ENCODE measurements around the gene AUTS2.

The AUTS2 gene

GRCh38 chr7:70500261-70500660 lies 902.0 kb downstream of the AUTS2 start:
- in situ Hi-C loops (cut with MboI; ENCODE audit: low sequenced_read_pairs) = no loop called here

GRCh38 chr7:70502117-70502863 lies 904.0 kb downstream of the AUTS2 start:
- in situ Hi-C loops (cut with MboI; ENCODE audit: low sequenced_read_pairs) = no loop called here

- in situ Hi-C loops (cut with MboI; ENCODE audit: low sequenced_read_pairs) = no loop called here
These were observed 906.0 kb downstream of the AUTS2 start for GRCh38 chr7:70504254-70504653.

GRCh38 chr7:70505468-70505867 lies 907.2 kb downstream of the AUTS2 start:
- in situ Hi-C loops (cut with MboI; ENCODE audit: low sequenced_read_pairs) = no loop called here

GRCh38 chr7:70505886-70506285 lies 907.6 kb downstream of the AUTS2 start:
- in situ Hi-C loops (cut with MboI; ENCODE audit: low sequenced_read_pairs) = no loop called here

- in situ Hi-C loops (cut with MboI; ENCODE audit: low sequenced_read_pairs) = no loop called here
These were observed 908.2 kb downstream of the AUTS2 start for GRCh38 chr7:70506434-70506833.

- in situ Hi-C loops (cut with MboI; ENCODE audit: low sequenced_read_pairs) = no loop called here
These were observed 913.9 kb downstream of the AUTS2 start for GRCh38 chr7:70512144-70512543.

GRCh38 chr7:70512761-70513160 lies 914.5 kb downstream of the AUTS2 start:
- in situ Hi-C loops (cut with MboI; ENCODE audit: low sequenced_read_pairs) = no loop called here

GRCh38 chr7:70520611-70521010 lies 922.3 kb downstream of the AUTS2 start:
- in situ Hi-C loops (cut with MboI; ENCODE audit: low sequenced_read_pairs) = no loop called here

GRCh38 chr7:70523249-70523988 lies 925.1 kb downstream of the AUTS2 start:
- in situ Hi-C loops (cut with MboI; ENCODE audit: low sequenced_read_pairs) = no loop called here

- in situ Hi-C loops (cut with MboI; ENCODE audit: low sequenced_read_pairs) = no loop called here
These were observed 925.7 kb downstream of the AUTS2 start for GRCh38 chr7:70523989-70524351.

- in situ Hi-C loops (cut with MboI; ENCODE audit: low sequenced_read_pairs) = no loop called here
These were observed 927.7 kb downstream of the AUTS2 start for GRCh38 chr7:70525991-70526390.

GRCh38 chr7:70527520-70528115 lies 929.3 kb downstream of the AUTS2 start:
- in situ Hi-C loops (cut with MboI; ENCODE audit: low sequenced_read_pairs) = no loop called here

- in situ Hi-C loops (cut with MboI; ENCODE audit: low sequenced_read_pairs) = no loop called here
These were observed 931.2 kb downstream of the AUTS2 start for GRCh38 chr7:70529436-70529835.

GRCh38 chr7:70529914-70530585 lies 931.8 kb downstream of the AUTS2 start:
- in situ Hi-C loops (cut with MboI; ENCODE audit: low sequenced_read_pairs) = no loop called here

GRCh38 chr7:70533614-70534013 lies 935.3 kb downstream of the AUTS2 start:
- in situ Hi-C loops (cut with MboI; ENCODE audit: low sequenced_read_pairs) = no loop called here

GRCh38 chr7:70539205-70539604 lies 940.9 kb downstream of the AUTS2 start:
- in situ Hi-C loops (cut with MboI; ENCODE audit: low sequenced_read_pairs) = no loop called here

- in situ Hi-C loops (cut with MboI; ENCODE audit: low sequenced_read_pairs) = no loop called here
These were observed 941.3 kb downstream of the AUTS2 start for GRCh38 chr7:70539617-70540016.

- in situ Hi-C loops (cut with MboI; ENCODE audit: low sequenced_read_pairs) = no loop called here
These were observed 942.4 kb downstream of the AUTS2 start for GRCh38 chr7:70540641-70541040.

- in situ Hi-C loops (cut with MboI; ENCODE audit: low sequenced_read_pairs) = no loop called here
These were observed 944.6 kb downstream of the AUTS2 start for GRCh38 chr7:70542750-70543376.

- in situ Hi-C loops (cut with MboI; ENCODE audit: low sequenced_read_pairs) = no loop called here
These were observed 945.7 kb downstream of the AUTS2 start for GRCh38 chr7:70544016-70544415.
